Measurements from ENCODE around the gene DRGX. TPM values are rescaled to one million over a fixed set of nuclear protein-coding genes. Genes with fewer than 3 reads are reported as not detected.

The DRGX gene
- total RNA-seq, 1 donor from 2014 or later = not detected

DNA sequence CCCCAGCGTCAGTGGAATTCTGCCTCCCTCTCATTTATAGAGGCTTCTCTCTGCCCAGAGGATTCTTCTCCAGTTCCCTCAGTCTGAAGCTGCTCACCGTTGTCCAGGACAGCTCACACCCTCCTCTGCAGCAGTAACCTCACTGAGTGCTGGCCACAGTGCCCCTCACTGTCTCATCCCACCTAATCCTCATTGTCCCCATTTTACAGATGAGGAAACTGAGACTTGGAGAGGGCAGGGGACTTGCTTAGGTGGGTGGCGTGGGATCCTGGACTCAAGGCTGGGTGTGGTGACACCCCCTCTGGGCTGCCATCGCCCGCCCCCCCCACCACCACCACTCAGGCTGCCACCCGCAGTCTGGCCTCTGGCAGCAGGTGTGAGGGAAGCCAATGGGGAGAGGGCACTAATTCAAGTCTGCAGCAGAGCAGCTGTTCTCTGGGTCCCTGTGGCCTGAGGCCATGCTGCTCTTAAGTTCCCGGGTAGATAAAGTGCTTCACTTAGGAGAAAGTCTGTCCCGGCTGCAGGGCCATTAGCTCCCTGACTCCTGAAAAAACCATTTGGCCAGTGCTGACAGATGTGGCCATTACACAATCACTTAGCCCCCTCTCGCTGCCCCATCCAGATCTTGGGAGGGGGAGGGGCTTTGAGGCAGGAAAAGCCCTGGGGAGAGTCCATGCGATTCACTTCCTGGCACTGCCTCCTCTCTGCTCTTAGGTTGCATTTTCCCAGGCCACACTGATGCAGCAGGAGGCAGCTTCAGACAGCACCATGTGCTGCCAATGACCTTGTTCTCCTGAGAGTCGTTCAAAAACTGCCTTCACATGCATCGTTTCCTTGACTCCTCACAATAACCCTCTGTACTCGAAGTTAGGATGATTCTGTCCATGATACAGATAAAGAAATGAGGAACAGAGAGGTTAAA lies 36.3 kb downstream of the DRGX start:
- Histone ChIP-seq H3K27me3 (no peaks in the 10 kb centered on the region), H3K4me3 (no peak overlapping the region), H3K9me3 (no peaks in the 10 kb centered on the region), H3K4me1 (no peaks in the 10 kb centered on the region), H3K36me3 (no peaks in the 10 kb centered on the region), H3K27ac (no peak overlapping the region)
- no peak for DNase-seq (ENCODE audit: low spot score in 2 of 2)
- TF ChIP-seq, protein P1, sequence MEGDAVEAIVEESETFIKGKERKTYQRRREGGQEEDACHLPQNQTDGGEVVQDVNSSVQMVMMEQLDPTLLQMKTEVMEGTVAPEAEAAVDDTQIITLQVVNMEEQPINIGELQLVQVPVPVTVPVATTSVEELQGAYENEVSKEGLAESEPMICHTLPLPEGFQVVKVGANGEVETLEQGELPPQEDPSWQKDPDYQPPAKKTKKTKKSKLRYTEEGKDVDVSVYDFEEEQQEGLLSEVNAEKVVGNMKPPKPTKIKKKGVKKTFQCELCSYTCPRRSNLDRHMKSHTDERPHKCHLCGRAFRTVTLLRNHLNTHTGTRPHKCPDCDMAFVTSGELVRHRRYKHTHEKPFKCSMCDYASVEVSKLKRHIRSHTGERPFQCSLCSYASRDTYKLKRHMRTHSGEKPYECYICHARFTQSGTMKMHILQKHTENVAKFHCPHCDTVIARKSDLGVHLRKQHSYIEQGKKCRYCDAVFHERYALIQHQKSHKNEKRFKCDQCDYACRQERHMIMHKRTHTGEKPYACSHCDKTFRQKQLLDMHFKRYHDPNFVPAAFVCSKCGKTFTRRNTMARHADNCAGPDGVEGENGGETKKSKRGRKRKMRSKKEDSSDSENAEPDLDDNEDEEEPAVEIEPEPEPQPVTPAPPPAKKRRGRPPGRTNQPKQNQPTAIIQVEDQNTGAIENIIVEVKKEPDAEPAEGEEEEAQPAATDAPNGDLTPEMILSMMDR (IDR thresholded peaks at IDR 0.05) = no peak
- intact Hi-C loops (cut with DNase I) = no loop called here

DNA sequence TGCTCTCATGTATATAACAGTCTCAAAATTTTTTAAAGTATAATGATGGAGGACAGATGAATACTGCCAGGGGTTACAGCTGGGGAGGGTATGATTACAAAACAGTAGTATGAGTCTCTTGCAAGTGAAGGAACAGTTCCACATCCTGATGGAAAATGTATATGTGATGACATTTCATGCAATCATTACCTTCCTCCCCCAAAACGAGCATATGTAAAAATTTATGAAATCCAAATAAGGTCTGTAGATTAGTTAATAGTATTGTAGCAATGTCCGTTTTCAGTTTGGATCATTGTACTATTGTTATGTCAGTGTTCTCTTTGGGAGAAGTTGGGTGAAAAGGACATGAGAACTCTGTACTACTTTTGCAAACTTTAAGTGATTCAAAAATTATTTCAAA lies 38.0 kb downstream of the DRGX start:
- H3K27me3 ChIP-seq = no peaks in the 10 kb centered on the region
- H3K9me3 ChIP-seq = no peaks in the 10 kb centered on the region

DNA sequence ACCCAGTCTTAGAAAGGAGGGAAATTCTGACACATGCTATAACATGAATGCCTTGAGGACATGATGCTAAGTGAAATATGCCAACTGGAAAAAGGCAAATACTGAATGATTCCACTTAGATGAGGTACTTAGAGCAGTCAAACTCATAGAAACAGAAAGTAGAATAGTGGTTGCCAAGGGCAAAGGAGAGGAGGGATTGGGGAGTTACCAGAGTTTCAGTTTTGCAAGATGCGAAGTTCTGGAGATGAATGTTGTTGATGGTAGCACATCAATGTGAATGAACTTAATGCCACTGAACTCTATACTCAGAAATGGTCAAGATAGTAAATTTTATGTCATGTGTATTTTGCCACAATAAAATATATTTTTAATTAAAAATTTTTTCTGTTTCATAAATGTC lies 38.9 kb downstream of the DRGX start:
- Histone ChIP-seq H3K4me1 (no peaks in the 10 kb centered on the region), H3K9me3 (no peaks in the 10 kb centered on the region), H3K27ac (no peak overlapping the region), H3K36me3 (no peaks in the 10 kb centered on the region), H3K27me3 (no peaks in the 10 kb centered on the region), H3K4me3 (no peak overlapping the region)
- no peak for DNase-seq (ENCODE audit: low spot score in 2 of 2)
- TF ChIP-seq, protein P1 (IDR thresholded peaks at IDR 0.05) = no peak
- intact Hi-C loops (cut with DNase I) = no loop called here

More for the DNA sequence above, 38.0 kb downstream of the DRGX start:
- no peak overlapping the region for H3K4me3 ChIP-seq
- no peak for DNase-seq (ENCODE audit: low spot score in 2 of 2)
- TF ChIP-seq, protein P1 (IDR thresholded peaks at IDR 0.05) = no peak
- intact Hi-C loops (cut with DNase I) = no loop called here
- no peaks in the 10 kb centered on the region for H3K36me3 ChIP-seq
- no peak overlapping the region for H3K27ac ChIP-seq
- no peaks in the 10 kb centered on the region for H3K4me1 ChIP-seq

DNA sequence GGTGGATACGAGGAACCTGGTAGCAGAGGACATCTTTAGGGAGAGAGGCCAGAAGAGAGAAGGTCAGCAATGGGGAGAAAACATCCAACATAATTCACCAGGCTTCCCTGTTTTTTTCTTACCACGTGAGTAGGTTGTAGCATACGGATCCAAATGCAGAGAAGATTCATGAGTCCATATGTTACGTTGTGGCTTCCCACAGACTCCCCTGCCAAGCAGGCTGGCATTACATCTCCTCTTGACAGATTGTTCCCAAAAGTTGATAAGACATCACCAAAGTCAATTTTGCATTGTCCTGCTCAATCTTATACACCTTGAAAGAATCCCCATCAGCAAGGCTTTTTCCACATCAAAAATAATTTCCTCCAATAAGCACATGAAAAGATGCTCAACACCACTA lies 39.7 kb downstream of the DRGX start:
- TF ChIP-seq, protein P1 (IDR thresholded peaks at IDR 0.05) = no peak
- no peak for DNase-seq (ENCODE audit: low spot score in 2 of 2)
- H3K4me1 ChIP-seq = no peaks in the 10 kb centered on the region
- H3K27ac ChIP-seq = no peak overlapping the region
- H3K9me3 ChIP-seq = no peaks in the 10 kb centered on the region
- no peaks in the 10 kb centered on the region for H3K36me3 ChIP-seq
- intact Hi-C loops (cut with DNase I) = no loop called here
- H3K27me3 ChIP-seq = no peaks in the 10 kb centered on the region
- H3K4me3 ChIP-seq = no peak overlapping the region

DNA sequence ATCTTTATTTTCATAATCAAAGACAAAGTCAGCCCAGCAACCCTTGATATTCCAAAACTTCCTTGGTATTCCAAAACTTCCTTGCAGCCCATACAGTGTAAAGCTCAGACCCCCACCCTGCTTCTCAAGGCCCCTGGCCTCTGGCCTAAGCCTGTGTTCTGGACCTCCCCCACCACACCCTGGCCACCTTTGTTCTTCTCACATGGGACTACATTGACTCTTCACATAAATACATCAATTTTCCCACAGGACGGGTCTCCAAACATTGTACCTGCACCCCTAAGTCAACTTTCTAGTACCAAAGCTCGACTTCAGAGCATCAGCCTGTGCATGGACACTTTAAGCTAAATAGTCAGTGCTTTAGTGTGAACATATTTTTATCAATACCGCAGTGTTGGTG lies 40.7 kb downstream of the DRGX start:
- peaks cover 0 to 4% of the 10 kb centered on the region in 2 donors for H3K9me3 ChIP-seq
- TF ChIP-seq, protein P1 (IDR thresholded peaks at IDR 0.05) = no peak
- no peak for DNase-seq (ENCODE audit: low spot score in 2 of 2)
- H3K4me1 ChIP-seq = no peaks in the 10 kb centered on the region
- intact Hi-C loops (cut with DNase I) = no loop called here
- H3K36me3 ChIP-seq = no peaks in the 10 kb centered on the region
- no peaks in the 10 kb centered on the region for H3K27me3 ChIP-seq
- H3K27ac ChIP-seq = no peak overlapping the region
- no peak overlapping the region for H3K4me3 ChIP-seq

Measured in ascending aorta (tissue), 2 donors.